ENCODE measurements around the gene PDE6G.
"Not testable (repeated sequence)": the region's sequence is repeated elsewhere in the genome, so short reads cannot be mapped to it uniquely, and the experiment has no call there.

The PDE6G gene

GRCh38 chr17:81644496-81644895 lies 11.8 kb downstream of the PDE6G start:
- 94% methylated on average over 15 of the region's 15 CpGs for WGBS

GRCh38 chr17:81641825-81642489 lies 14.4 kb downstream of the PDE6G start:
- no peaks in the 10 kb centered on the region for H3K4me1 ChIP-seq (ENCODE audit: insufficient read depth, low read length)
- no peak overlapping the region for H3K27ac ChIP-seq (ENCODE audit: low read depth, low read length)
- H3K4me3 ChIP-seq (ENCODE audit: low read length) = no peak overlapping the region
- no peaks in the 10 kb centered on the region for H3K36me3 ChIP-seq (ENCODE audit: insufficient read depth, low read length)
- H3K9me3 ChIP-seq (ENCODE audit: insufficient read depth, low read depth, low read length) = no peaks in the 10 kb centered on the region
- peaks cover 3% of the 10 kb centered on the region for H3K27me3 ChIP-seq (ENCODE audit: insufficient read depth, low read length)
- no peak overlapping the region for H3K9ac ChIP-seq (ENCODE audit: low read depth, low read length)
- WGBS = 87% methylated on average over 14 of the region's 17 CpGs

More at GRCh38 chr17:81644496-81644895, 11.8 kb downstream of the PDE6G start:
- Histone ChIP-seq H3K9ac (ENCODE audit: low read depth, low read length) (no peak overlapping the region), H3K27ac (ENCODE audit: low read depth, low read length) (no peak overlapping the region), H3K9me3 (ENCODE audit: insufficient read depth, low read depth, low read length) (no peaks in the 10 kb centered on the region; the same call in none of the 2 replicates), H3K36me3 (ENCODE audit: insufficient read depth, low read length) (no peaks in the 10 kb centered on the region), H3K4me3 (ENCODE audit: low read length) (no peak overlapping the region), H3K4me1 (ENCODE audit: insufficient read depth, low read length) (no peaks in the 10 kb centered on the region), H3K27me3 (ENCODE audit: insufficient read depth, low read length) (peaks cover 28% of the 10 kb centered on the region)

GRCh38 chr17:81640011-81640410 lies 16.3 kb downstream of the PDE6G start:
- 92% methylated on average over 9 of the region's 9 CpGs for WGBS
- H3K9ac ChIP-seq (ENCODE audit: low read depth, low read length) = no peak overlapping the region
- H3K27ac ChIP-seq (ENCODE audit: low read depth, low read length) = no peak overlapping the region
- no peaks in the 10 kb centered on the region for H3K4me1 ChIP-seq (ENCODE audit: insufficient read depth, low read length)
- no peak overlapping the region for H3K4me3 ChIP-seq (ENCODE audit: low read length)
- H3K27me3 ChIP-seq (ENCODE audit: insufficient read depth, low read length) = no peaks in the 10 kb centered on the region
- H3K9me3 ChIP-seq (ENCODE audit: insufficient read depth, low read depth, low read length) = no peaks in the 10 kb centered on the region
- no peaks in the 10 kb centered on the region for H3K36me3 ChIP-seq (ENCODE audit: insufficient read depth, low read length)

DNA sequence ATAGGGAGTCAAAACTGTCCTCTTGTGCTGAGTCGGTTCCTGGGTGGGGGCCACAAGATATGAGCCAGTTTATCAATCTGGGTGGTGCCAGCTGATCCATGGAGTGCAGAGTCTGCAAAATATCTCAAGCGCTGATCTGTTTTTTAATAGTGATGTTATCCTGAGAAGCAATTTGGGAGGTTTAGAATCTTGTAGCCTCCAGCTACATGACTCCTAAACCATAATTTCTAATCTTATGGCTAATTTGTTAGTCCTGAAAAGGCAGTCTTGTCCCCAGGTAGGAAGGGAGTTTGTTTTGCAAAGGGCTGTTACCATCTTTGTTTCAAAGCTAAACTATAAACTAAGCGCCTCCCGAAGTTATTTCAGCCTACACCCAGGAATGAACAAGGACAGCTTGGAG lies 17.7 kb downstream of the PDE6G start:
- Histone ChIP-seq H3K9me3 (ENCODE audit: insufficient read depth, low read depth, low read length) (no peaks in the 10 kb centered on the region), H3K27me3 (ENCODE audit: insufficient read depth, low read length) (no peaks in the 10 kb centered on the region), H3K4me1 (ENCODE audit: insufficient read depth, low read length) (no peaks in the 10 kb centered on the region), H3K9ac (ENCODE audit: low read depth, low read length) (no peak overlapping the region), H3K27ac (ENCODE audit: low read depth, low read length) (no peak overlapping the region), H3K36me3 (ENCODE audit: insufficient read depth, low read length) (no peaks in the 10 kb centered on the region), H3K4me3 (ENCODE audit: low read length) (no peak overlapping the region)
- WGBS = 95% methylated on average over 2 of the region's 4 CpGs

DNA sequence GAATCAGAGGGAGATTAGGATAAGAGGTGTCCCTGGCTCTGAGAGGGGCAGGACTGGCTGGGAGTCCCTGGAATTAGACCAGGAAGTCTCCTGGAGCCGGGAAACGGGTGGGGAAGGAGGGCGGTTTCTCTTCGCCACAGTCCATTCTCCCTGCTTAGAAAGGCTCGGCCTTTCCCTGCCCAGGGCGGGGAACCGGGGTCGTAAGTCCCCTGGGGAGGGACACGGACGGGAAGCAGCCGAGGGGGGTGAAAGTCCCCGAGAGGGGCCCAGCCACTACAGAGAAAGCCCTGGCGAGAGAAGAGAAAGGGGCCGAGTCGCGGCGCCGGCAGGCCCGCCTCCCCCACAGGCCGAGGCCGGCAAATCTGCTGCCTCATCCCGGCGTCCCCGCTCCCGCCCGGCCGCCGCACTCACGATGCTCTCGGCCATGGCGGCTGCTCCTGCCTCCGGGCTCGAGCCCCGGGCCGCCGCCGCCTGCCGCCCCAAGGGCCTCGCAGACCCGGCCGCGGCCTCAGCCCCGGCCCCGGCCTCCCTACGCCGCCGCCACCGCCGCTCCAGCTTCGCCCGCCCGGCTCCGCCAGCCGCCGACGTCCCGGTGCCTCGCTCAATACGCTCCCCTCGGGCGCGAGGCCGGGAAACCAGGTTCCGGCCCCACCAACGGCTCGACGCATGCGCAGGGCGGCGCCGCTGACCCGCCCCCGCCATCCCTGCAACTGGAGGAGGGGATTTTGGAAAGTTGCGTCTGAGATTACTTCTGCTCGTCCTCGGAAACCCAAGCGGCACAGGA lies 19.6 kb downstream of the PDE6G start, which contains the start of the genes NPLOC4 and TSPAN10:
NPLOC4 (minus strand) TSS at position 608 of the 784 bp plus-strand sequence; CDS start at position 426, 182 bp downstream.
TSPAN10 (plus strand) TSS at position 692 of the 784 bp plus-strand sequence. CDS start 5,217 bp downstream, outside the sequence.
- Histone ChIP-seq H3K27ac (ENCODE audit: low read depth, low read length) (peak within 1 kb of the TSS; percentile 82), H3K27me3 (ENCODE audit: insufficient read depth, low read length) (no peaks in the 10 kb centered on the region), H3K9me3 (ENCODE audit: insufficient read depth, low read depth, low read length) (no peaks in the 10 kb centered on the region), H3K4me1 (ENCODE audit: insufficient read depth, low read length) (no peaks in the 10 kb centered on the region), H3K4me3 (ENCODE audit: low read length) (peak within 1 kb of the TSS; percentile 79), H3K9ac (ENCODE audit: low read depth, low read length) (peak within 1 kb of the TSS; percentile 95), H3K36me3 (ENCODE audit: insufficient read depth, low read length) (no peaks in the 10 kb centered on the region)
- WGBS = under 1% methylated on average over 77 of the region's 77 CpGs

DNA sequence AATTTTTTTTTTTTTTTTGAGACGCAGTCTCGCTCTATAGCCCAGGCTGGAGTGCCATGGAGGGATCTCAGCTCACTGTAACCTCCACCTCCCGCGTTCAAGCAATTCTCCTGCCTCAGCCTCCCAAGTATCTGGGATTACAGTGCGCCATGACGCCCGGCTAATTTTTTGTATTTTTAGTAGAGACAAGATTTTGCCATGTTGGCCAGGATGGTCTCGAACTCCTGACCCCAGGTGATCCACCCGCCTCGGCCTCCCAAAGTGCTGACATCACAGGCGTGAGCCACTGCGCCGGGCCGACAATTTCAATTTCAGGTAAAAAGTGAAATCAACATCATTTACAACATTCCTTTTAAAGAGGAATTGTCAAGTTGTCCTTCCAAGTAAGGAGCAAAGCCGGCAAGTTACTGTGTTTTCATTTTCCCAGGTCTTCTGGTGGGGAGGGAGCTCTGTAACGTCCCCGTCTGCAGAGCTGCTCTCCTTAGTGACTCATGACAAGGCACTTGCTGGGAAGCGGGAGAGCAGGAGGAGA lies 20.3 kb downstream of the PDE6G start:
- WGBS = 34% methylated on average over 18 of the region's 18 CpGs
- Histone ChIP-seq H3K4me3 (ENCODE audit: low read length) (peak overlapping the region; percentile 79), H3K9ac (ENCODE audit: low read depth, low read length) (peak overlapping the region; percentile 95), H3K4me1 (ENCODE audit: insufficient read depth, low read length) (no peaks in the 10 kb centered on the region), H3K27ac (ENCODE audit: low read depth, low read length) (peak overlapping the region; percentile 82), H3K36me3 (ENCODE audit: insufficient read depth, low read length) (no peaks in the 10 kb centered on the region), H3K9me3 (ENCODE audit: insufficient read depth, low read depth, low read length) (no peaks in the 10 kb centered on the region), H3K27me3 (ENCODE audit: insufficient read depth, low read length) (no peaks in the 10 kb centered on the region)

- 91% methylated on average over 5 of the region's 5 CpGs for WGBS
- H3K4me3 ChIP-seq (ENCODE audit: low read length) = peak overlapping the region; percentile 79
- H3K36me3 ChIP-seq (ENCODE audit: insufficient read depth, low read length) = 0 out of 2 replicates have a peak, but pooled peaks cover 2% of the 10 kb centered on the region
- H3K4me1 ChIP-seq (ENCODE audit: insufficient read depth, low read length) = no peaks in the 10 kb centered on the region
- no peak overlapping the region for H3K27ac ChIP-seq (ENCODE audit: low read depth, low read length)
- no peak overlapping the region for H3K9ac ChIP-seq (ENCODE audit: low read depth, low read length)
- no peaks in the 10 kb centered on the region for H3K9me3 ChIP-seq (ENCODE audit: insufficient read depth, low read depth, low read length)
- no peaks in the 10 kb centered on the region for H3K27me3 ChIP-seq (ENCODE audit: insufficient read depth, low read length)
Observed at GRCh38 chr17:81635431-81635830, 20.9 kb downstream of the PDE6G start.

- WGBS = 96% methylated on average over 6 of the region's 7 CpGs
- peaks cover 38% of the 10 kb centered on the region for H3K36me3 ChIP-seq (ENCODE audit: insufficient read depth, low read length)
Observed at GRCh38 chr17:81631482-81631881, 24.9 kb downstream of the PDE6G start.

GRCh38 chr17:81630274-81630673 lies 26.1 kb downstream of the PDE6G start:
- H3K27me3 ChIP-seq (ENCODE audit: insufficient read depth, low read length) = no peaks in the 10 kb centered on the region
- 91% methylated on average over 8 of the region's 8 CpGs for WGBS
- H3K27ac ChIP-seq (ENCODE audit: low read depth, low read length) = no peak overlapping the region
- H3K4me3 ChIP-seq (ENCODE audit: low read length) = no peak overlapping the region
- no peaks in the 10 kb centered on the region for H3K4me1 ChIP-seq (ENCODE audit: insufficient read depth, low read length)
- peaks cover 49% of the 10 kb centered on the region for H3K36me3 ChIP-seq (ENCODE audit: insufficient read depth, low read length)
- H3K9ac ChIP-seq (ENCODE audit: low read depth, low read length) = no peak overlapping the region
- H3K9me3 ChIP-seq (ENCODE audit: insufficient read depth, low read depth, low read length) = no peaks in the 10 kb centered on the region

More at GRCh38 chr17:81631482-81631881, 24.9 kb downstream of the PDE6G start:
- Histone ChIP-seq H3K9me3 (ENCODE audit: insufficient read depth, low read depth, low read length) (no peaks in the 10 kb centered on the region), H3K27ac (ENCODE audit: low read depth, low read length) (no peak overlapping the region), H3K27me3 (ENCODE audit: insufficient read depth, low read length) (no peaks in the 10 kb centered on the region), H3K9ac (ENCODE audit: low read depth, low read length) (no peak overlapping the region), H3K4me1 (ENCODE audit: insufficient read depth, low read length) (no peaks in the 10 kb centered on the region), H3K4me3 (ENCODE audit: low read length) (no peak overlapping the region)

DNA sequence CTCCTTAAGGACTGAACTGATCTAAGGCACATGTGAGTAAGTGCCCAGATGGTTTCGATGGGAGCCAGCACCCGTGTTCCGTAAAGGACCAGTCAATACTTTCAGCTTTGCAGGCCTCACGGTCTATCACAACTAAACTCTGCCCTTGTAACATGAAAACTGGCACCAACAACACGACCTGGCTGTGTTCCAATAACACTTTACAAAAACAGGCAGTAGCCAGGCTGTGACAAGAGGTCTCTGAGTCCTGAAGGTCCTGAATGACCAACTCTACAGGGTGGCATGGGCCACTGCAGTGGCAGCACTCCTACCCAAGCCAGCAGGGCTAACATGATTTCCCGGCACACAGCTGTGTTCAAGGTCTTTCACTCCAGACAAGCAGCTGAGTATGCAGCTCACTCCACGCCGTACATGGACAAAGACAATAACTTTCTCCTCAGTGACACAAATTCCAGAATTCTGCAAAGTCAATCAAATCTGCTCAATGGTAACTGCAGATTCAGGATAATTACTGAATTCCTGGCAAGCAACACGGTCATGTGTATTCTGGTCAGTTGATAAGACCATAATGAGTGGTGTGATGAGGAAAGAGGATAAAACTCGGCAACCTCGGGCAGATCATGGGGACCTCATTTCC lies 34.7 kb downstream of the PDE6G start:
- Histone ChIP-seq H3K9ac (ENCODE audit: low read depth, low read length) (no peak overlapping the region), H3K27me3 (ENCODE audit: insufficient read depth, low read length) (no peaks in the 10 kb centered on the region), H3K36me3 (ENCODE audit: insufficient read depth, low read length) (peaks cover 77% of the 10 kb centered on the region), H3K9me3 (ENCODE audit: insufficient read depth, low read depth, low read length) (no peaks in the 10 kb centered on the region), H3K4me3 (ENCODE audit: low read length) (no peak overlapping the region), H3K27ac (ENCODE audit: low read depth, low read length) (no peak overlapping the region), H3K4me1 (ENCODE audit: insufficient read depth, low read length) (no peaks in the 10 kb centered on the region)
- WGBS = 96% methylated on average over 10 of the region's 11 CpGs

DNA sequence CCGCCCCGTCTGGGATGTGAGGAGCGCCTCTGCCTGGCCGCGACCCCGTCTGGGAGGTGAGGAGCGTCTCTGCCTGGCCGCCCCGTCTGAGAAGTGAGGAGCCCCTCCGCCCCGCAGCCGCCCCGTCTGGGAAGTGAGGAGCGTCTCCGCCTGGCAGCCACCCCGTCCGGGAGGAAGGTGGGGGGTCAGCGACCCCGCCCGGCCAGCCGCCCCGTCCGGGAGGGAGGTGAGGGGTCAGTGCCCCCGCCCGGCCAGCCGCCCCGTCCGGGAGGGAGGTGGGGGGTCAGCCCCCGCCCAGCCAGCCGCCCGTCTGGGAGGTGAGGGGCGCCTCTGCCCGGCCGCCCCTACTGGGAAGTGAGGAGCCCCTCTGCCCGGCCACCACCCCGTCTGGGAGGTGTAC lies 38.0 kb downstream of the PDE6G start:
- H3K27me3 ChIP-seq (ENCODE audit: insufficient read depth, low read length); H3K4me3 ChIP-seq (ENCODE audit: low read length); H3K27ac ChIP-seq (ENCODE audit: low read depth, low read length); H3K9me3 ChIP-seq (ENCODE audit: insufficient read depth, low read depth, low read length); H3K4me1 ChIP-seq (ENCODE audit: insufficient read depth, low read length); H3K9ac ChIP-seq (ENCODE audit: low read depth, low read length): not testable (repeated sequence)
- 99% methylated on average over 17 of the region's 36 CpGs for WGBS
- peaks cover 70% of the 10 kb centered on the region for H3K36me3 ChIP-seq (ENCODE audit: insufficient read depth, low read length)
